Nucleus accumbens (tissue), 56 donors: ENCODE measurements around the gene FHL2.

Experiments used
- DNase-seq, 56 donors: peaks; one replicate each; lab custom pipeline; 2025; lab: John Stamatoyannopoulos, UW

FHL2 gene

DNA sequence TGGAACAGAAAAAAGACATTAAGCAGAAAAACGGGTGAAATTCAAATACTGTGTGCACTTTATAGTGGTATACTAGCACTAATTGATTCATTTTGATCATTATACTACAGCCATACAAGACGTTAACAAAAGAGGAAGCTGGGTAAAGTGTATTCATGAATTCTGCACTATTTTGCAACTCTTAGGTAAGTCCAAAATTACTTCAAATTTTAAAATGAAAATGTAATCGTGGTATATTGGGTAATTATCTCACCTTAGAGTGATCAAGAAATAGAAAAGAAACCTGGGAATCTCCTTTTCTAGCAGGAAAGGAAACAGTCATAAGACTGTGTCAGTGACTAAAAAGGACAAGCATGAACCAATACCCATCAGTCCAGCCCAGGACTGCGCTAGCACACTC, 74.8 kb downstream of the FHL2 start:
- no peak for DNase-seq

DNA sequence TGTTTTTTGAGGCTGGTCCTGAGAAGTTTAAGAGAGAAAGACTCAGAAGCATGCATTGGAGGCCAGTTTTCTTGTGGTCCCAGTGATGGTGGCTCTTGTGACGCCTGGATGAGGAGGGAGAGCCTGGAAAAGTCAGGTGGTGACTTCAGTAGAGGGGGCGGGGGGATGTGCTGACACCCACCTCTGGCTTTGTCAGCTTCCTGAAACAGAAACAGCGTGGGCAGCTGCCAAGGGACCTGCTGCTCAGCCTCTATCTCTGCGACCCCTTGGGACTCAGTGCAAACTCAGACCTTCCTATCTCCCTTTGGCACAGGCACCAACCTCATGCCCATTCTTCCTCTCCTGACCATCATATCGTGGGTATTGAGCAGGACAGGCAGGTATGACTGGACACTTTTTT, 75.7 kb downstream of the FHL2 start:
- DNase-seq: no peak

DNA sequence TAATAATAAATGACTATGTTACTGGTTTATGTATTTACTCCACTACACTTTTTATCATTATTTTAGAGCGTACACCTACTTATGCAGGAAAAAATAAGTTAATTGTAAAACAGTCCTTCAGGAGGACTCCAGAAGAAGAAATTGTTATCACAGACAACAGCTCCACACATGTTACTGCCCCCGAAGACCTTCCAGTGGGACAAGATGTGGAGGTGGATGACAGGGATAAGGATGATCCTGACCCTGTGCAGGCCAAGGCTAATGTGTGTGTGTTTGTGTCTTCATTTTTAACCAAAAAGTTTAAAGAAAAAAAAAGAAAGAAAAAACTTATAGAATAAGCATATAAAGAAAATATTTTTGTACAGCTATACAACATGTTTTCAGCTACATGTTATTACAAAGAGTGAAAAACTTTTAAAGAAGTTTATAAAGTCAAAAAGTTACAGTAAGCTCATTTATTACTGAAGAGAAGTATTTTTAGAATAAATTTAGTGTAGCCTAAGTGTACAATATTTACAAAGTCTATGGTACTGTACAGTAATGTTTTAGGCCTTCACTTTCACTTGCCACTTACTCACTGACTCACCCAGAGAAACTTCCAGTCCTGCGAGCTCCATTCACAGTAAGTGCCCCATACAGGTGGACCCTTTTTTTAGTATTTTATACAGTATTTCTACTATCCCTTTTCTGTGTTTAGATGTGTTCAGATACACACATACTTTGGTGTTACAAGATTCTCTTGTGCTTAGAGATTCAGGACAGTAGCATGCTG, 76.8 kb downstream of the FHL2 start:
- DNase-seq: no peak

DNA sequence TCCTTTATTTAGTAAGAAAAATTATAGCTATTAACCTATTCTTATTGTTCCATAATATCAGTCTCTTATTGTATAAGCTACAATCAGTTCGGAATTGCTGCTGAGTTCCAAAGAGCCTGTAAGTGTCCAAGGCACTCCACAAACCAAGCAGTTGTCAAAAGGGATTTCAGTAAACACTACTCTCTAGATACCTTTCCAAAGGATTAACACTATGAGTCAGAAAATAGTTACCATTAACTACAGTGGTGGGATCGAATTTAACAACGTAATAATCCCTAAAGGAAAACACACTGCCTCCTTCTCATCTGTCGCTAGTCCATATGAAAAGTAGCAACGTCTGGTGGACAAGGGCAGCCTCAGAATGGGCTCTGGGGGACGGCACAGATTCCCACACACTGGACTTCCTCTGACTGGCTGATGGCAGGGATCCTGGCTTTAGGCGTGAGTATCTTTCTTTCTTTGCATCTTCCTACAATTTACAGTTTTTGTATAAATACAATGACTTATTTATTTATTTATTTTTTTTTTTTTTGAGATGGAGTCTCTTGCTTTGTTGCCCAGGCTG, 78.1 kb downstream of the FHL2 start:
- DNase-seq: no peak

DNA sequence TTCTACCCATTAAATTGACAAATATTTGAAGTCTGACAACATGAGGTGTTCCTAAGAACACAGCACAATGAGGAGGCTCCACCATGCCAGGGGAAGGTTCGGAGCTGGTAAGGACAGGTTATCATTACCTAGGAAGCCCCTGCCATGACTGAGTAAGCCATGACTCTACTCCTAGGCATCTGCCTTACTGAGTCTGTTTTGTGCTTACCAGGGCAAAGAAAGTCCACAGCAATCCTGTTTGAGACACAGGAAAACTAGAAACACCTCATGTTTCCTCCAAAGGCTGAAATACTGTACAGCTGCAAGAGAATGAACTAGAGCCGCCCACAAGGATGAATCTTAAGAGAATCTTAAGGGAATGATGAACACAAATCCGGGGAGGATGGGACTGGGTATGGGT, 80.9 kb downstream of the FHL2 start:
- no peak for DNase-seq

DNA sequence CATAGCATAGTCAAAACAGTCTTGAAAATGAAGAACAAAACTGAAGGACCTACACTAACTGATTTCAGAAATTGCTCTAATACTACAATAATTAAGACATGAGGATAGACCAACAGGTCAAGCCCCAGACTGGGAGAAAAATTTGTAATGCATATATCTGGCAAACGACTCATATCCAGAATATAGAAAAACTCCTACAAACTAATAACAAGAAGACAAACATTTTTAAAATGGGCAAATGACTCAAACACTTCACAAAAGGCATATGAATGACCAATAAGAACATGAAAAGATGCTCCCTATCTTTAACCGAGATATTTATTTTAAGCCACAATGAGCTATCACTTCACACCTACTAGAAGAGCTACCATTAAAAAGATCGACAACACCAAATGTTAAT, 83.5 kb downstream of the FHL2 start:
- DNase-seq: no peak

DNA sequence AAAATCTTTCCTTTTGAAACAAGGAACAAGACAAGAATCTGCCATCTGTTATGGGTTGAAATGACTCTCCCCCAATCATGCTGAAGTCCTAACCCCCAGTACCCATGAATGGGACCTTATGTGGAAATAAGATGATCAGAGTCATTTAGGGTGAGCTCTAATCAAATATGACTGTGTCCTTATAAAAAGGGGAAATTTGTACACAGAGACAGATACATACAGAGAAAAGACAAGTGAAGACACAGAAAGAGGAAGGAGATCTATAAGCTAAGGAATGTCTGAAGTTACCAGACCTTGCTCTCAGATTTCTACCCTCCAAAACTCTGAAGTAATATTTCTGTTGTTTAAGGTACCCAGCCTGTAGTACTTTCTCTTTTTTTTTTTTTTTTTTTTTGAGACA, 85.0 kb downstream of the FHL2 start:
- no peak for DNase-seq
